ENCODE measurements around the gene TMTC3.
A peak's percentile ranks its signal among the peaks of the same experiment; 100 is the strongest.
"Not testable (repeated sequence)": the region's sequence is repeated elsewhere in the genome, so short reads cannot be mapped to it uniquely, and the experiment has no call there.

TMTC3 gene

GRCh38 chr12:88166179-88166578 lies 24.1 kb downstream of the TMTC3 start:
- DNase-seq (ENCODE audit: low read depth) = no peak

- DNase-seq (ENCODE audit: low read depth) = no peak
Measured at GRCh38 chr12:88167384-88167783, 25.3 kb downstream of the TMTC3 start.

- DNase-seq (ENCODE audit: low read depth) = no peak
Measured at GRCh38 chr12:88172844-88173407, 30.8 kb downstream of the TMTC3 start.

- DNase-seq (ENCODE audit: low read depth) = no peak
Measured at GRCh38 chr12:88175544-88175943, 33.4 kb downstream of the TMTC3 start.

GRCh38 chr12:88179436-88180014 lies 37.4 kb downstream of the TMTC3 start:
- no peak for DNase-seq (ENCODE audit: low read depth)

- DNase-seq (ENCODE audit: low read depth) = no peak
Measured at GRCh38 chr12:88181881-88182280, 39.8 kb downstream of the TMTC3 start.

GRCh38 chr12:88182416-88182815 lies 40.3 kb downstream of the TMTC3 start:
- DNase-seq (ENCODE audit: low read depth) = no peak

- DNase-seq (ENCODE audit: low read depth) = no peak
Measured at GRCh38 chr12:88184196-88184595, 42.1 kb downstream of the TMTC3 start.

- DNase-seq (ENCODE audit: low read depth) = no peak
Measured at GRCh38 chr12:88185279-88185678, 43.2 kb downstream of the TMTC3 start.

GRCh38 chr12:88185988-88186387 lies 43.9 kb downstream of the TMTC3 start:
- peak; percentile 22 for DNase-seq (ENCODE audit: low read depth)

- no peak for DNase-seq (ENCODE audit: low read depth)
Measured at GRCh38 chr12:88187571-88187970, 45.5 kb downstream of the TMTC3 start.

- DNase-seq (ENCODE audit: low read depth) = no peak
Measured at GRCh38 chr12:88188180-88188579, 46.1 kb downstream of the TMTC3 start.

- DNase-seq (ENCODE audit: low read depth) = no peak
Measured at GRCh38 chr12:88192426-88192825, 50.3 kb downstream of the TMTC3 start.

- DNase-seq (ENCODE audit: low read depth) = no peak
Measured at GRCh38 chr12:88194868-88195267, 52.8 kb downstream of the TMTC3 start.

GRCh38 chr12:88200029-88200428 lies 57.9 kb downstream of the TMTC3 start:
- DNase-seq (ENCODE audit: low read depth) = no peak

- no peak for DNase-seq (ENCODE audit: low read depth)
Measured at GRCh38 chr12:88202500-88202899, 60.4 kb downstream of the TMTC3 start.

- DNase-seq (ENCODE audit: low read depth) = peak; percentile 77
Measured at GRCh38 chr12:88206601-88207000, 64.5 kb downstream of the TMTC3 start.

GRCh38 chr12:88207921-88208620 lies 66.0 kb downstream of the TMTC3 start:
- peak; percentile 71 for DNase-seq (ENCODE audit: low read depth)

- DNase-seq (ENCODE audit: low read depth) = no peak
Measured at GRCh38 chr12:88208661-88209060, 66.6 kb downstream of the TMTC3 start.

- not testable (repeated sequence) for DNase-seq (ENCODE audit: low read depth)
Measured at GRCh38 chr12:88210311-88210710, 68.2 kb downstream of the TMTC3 start.

- no peak for DNase-seq (ENCODE audit: low read depth)
Measured at GRCh38 chr12:88218293-88218692, 76.2 kb downstream of the TMTC3 start.

GRCh38 chr12:88219861-88220260 lies 77.8 kb downstream of the TMTC3 start:
- DNase-seq (ENCODE audit: low read depth) = no peak

- no peak for DNase-seq (ENCODE audit: low read depth)
Measured at GRCh38 chr12:88223519-88223918, 81.4 kb downstream of the TMTC3 start.

GRCh38 chr12:88225776-88226175 lies 83.7 kb downstream of the TMTC3 start:
- DNase-seq (ENCODE audit: low read depth) = no peak

All from fibroblast of the conjunctiva (primary cell).